WTC11 (cell line): ENCODE results near the gene CCDC57. TPM values are rescaled to one million over a fixed set of nuclear protein-coding genes. Genes with fewer than 3 reads are reported as not detected.

Experiments
- ATAC-seq: fragments of 200-7000 bp; cut with Tn5 transposase; 2 replicates; pipeline ENCODE4 v1.10.0; 2021; ENCODE audit warnings: mild to moderate bottlenecking, moderate library complexity
- CTCF ChIA-PET: fragments of 300-600 bp; sonication (Branson Sonifier 250); formaldehyde crosslinking; loops from one replicate; lab custom pipeline; 2021; ENCODE audit warnings: antibody characterized with exemption; lab: Charles Lee
- POLR2A ChIA-PET: fragments of 350-600 bp; sonication (Branson Sonifier 250); formaldehyde crosslinking; loops from one replicate; lab custom pipeline; 2021; ENCODE audit warnings: antibody characterized with exemption; lab: Charles Lee
- DNase-seq: peaks from one replicate; pipeline ENCODE4 v3.0.0; 2021; ENCODE audit warnings: low spot score
- H3K27ac Mint-ChIP-seq: 2 replicates; pipeline ENCODE4 v1.8.0; 2021; ENCODE audit warnings: mixed read lengths
- H3K27me3 Mint-ChIP-seq: 2 replicates; pipeline ENCODE4 v1.8.0; 2021; ENCODE audit warnings: low read depth, mild to moderate bottlenecking, moderate library complexity, mixed read lengths
- H3K36me3 Mint-ChIP-seq: 2 replicates; pipeline ENCODE4 v1.8.0; 2021; ENCODE audit warnings: mixed read lengths
- H3K4me1 Mint-ChIP-seq: 2 replicates; pipeline ENCODE4 v1.8.0; 2022; ENCODE audit warnings: mixed read lengths
- H3K4me3 Mint-ChIP-seq: 2 replicates; pipeline ENCODE4 v1.8.0; 2021; ENCODE audit warnings: mild to moderate bottlenecking, moderate library complexity, mixed read lengths
- H3K9me3 Mint-ChIP-seq: 2 replicates; pipeline ENCODE4 v1.8.0; 2021; ENCODE audit warnings: mixed read lengths
- AFF4 ChIP-seq: sonication (generic); formaldehyde crosslinking; IDR thresholded peaks from 2 replicates; pipeline ENCODE4 v1.8.1; 2023; ENCODE audit warnings: mild to moderate bottlenecking, missing genetic modification reagents, borderline replicate concordance
- E2F5 ChIP-seq: sonication (generic); formaldehyde crosslinking; IDR thresholded peaks from 2 replicates; pipeline ENCODE4 v1.8.1; 2022; ENCODE audit warnings: mild to moderate bottlenecking, moderate library complexity, missing genetic modification reagents
- ETV6 ChIP-seq: sonication (generic); formaldehyde crosslinking; IDR thresholded peaks from 2 replicates; pipeline ENCODE4 v1.8.1; 2022; ENCODE audit warnings: mild to moderate bottlenecking, missing genetic modification reagents
- GABPB1 ChIP-seq: sonication (generic); formaldehyde crosslinking; IDR thresholded peaks from 2 replicates; pipeline ENCODE4 v1.8.1; 2023; ENCODE audit warnings: mild to moderate bottlenecking, missing genetic modification reagents
- GRHL2 ChIP-seq: fragments of 250-450 bp; sonication (Bioruptor Pico); IDR thresholded peaks from 2 replicates; pipeline ENCODE4 v1.8.0; 2022; ENCODE audit warnings: mild to moderate bottlenecking, moderate library complexity; ENCODE audit not compliant: insufficient replicate concordance, severe bottlenecking
- HMGXB4 ChIP-seq: sonication (generic); formaldehyde crosslinking; IDR thresholded peaks from 2 replicates; pipeline ENCODE4 v1.8.1; 2023; ENCODE audit warnings: mild to moderate bottlenecking, moderate library complexity, missing genetic modification reagents
- JAZF1 ChIP-seq: fragments of 250-450 bp; sonication (Bioruptor Pico); IDR thresholded peaks from 2 replicates; pipeline ENCODE4 v1.9.0; 2021; ENCODE audit warnings: moderate library complexity, mild to moderate bottlenecking, inconsistent platforms
- JUN ChIP-seq: sonication (generic); formaldehyde crosslinking; IDR thresholded peaks from 2 replicates; pipeline ENCODE4 v1.8.0; 2023; ENCODE audit warnings: mild to moderate bottlenecking, missing genetic modification reagents
- NFATC4 ChIP-seq: fragments of 250-450 bp; sonication (Bioruptor Pico); IDR thresholded peaks from 2 replicates; pipeline ENCODE4 v1.9.0; 2021; ENCODE audit warnings: mild to moderate bottlenecking
- SOX15 ChIP-seq: fragments of 250-450 bp; sonication (Bioruptor Pico); IDR thresholded peaks from 2 replicates; pipeline ENCODE4 v1.9.0; 2021; ENCODE audit warnings: mild to moderate bottlenecking
- TEAD1 ChIP-seq: sonication (generic); formaldehyde crosslinking; IDR thresholded peaks from 2 replicates; pipeline ENCODE4 v1.8.0; 2022; ENCODE audit warnings: mild to moderate bottlenecking, missing genetic modification reagents
- ZMAT4 ChIP-seq: fragments of 250-450 bp; sonication (Bioruptor Pico); IDR thresholded peaks from 2 replicates; pipeline ENCODE4 v1.9.0; 2021; ENCODE audit warnings: mild to moderate bottlenecking
- ZNF232 ChIP-seq: sonication (generic); formaldehyde crosslinking; IDR thresholded peaks from 2 replicates; pipeline ENCODE4 v1.8.0; 2022; ENCODE audit warnings: mild to moderate bottlenecking, missing genetic modification reagents
- ZNF281 ChIP-seq: sonication (generic); formaldehyde crosslinking; IDR thresholded peaks from 2 replicates; pipeline ENCODE4 v1.8.0; 2023; ENCODE audit warnings: mild to moderate bottlenecking, missing genetic modification reagents
- ZNF317 ChIP-seq: sonication (generic); formaldehyde crosslinking; IDR thresholded peaks from 2 replicates; pipeline ENCODE4 v1.8.1; 2023; ENCODE audit warnings: low read depth, mild to moderate bottlenecking, moderate library complexity, missing genetic modification reagents, borderline replicate concordance
- total RNA-seq: library from RNA; stranded (reverse); gene quantifications from 3 replicates; pipeline ENCODE4 v1.2.3, GENCODE V29; 2021
- TF ChIP-seq, protein P1 (sequence below): fragments of 200-600 bp; IDR thresholded peaks from 2 replicates; pipeline ENCODE4 v1.8.0; 2022; ENCODE audit warnings: antibody characterized with exemption

Gene CCDC57
- total RNA-seq, 1 experiment from 2014 or later = 20.0 TPM

GRCh38 chr17:82154881-82155331 lies 57.7 kb downstream of the CCDC57 start (continued):
- TF ChIP-seq AFF4 (CRISPR knock-in tag) (no peak), ZNF317 (CRISPR knock-in tag) (no peak), ZNF232 (no peak), NFATC4 (CRISPR knock-in tag) (no peak)
- TF ChIP-seq, protein P1, sequence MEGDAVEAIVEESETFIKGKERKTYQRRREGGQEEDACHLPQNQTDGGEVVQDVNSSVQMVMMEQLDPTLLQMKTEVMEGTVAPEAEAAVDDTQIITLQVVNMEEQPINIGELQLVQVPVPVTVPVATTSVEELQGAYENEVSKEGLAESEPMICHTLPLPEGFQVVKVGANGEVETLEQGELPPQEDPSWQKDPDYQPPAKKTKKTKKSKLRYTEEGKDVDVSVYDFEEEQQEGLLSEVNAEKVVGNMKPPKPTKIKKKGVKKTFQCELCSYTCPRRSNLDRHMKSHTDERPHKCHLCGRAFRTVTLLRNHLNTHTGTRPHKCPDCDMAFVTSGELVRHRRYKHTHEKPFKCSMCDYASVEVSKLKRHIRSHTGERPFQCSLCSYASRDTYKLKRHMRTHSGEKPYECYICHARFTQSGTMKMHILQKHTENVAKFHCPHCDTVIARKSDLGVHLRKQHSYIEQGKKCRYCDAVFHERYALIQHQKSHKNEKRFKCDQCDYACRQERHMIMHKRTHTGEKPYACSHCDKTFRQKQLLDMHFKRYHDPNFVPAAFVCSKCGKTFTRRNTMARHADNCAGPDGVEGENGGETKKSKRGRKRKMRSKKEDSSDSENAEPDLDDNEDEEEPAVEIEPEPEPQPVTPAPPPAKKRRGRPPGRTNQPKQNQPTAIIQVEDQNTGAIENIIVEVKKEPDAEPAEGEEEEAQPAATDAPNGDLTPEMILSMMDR = no peak

DNA sequence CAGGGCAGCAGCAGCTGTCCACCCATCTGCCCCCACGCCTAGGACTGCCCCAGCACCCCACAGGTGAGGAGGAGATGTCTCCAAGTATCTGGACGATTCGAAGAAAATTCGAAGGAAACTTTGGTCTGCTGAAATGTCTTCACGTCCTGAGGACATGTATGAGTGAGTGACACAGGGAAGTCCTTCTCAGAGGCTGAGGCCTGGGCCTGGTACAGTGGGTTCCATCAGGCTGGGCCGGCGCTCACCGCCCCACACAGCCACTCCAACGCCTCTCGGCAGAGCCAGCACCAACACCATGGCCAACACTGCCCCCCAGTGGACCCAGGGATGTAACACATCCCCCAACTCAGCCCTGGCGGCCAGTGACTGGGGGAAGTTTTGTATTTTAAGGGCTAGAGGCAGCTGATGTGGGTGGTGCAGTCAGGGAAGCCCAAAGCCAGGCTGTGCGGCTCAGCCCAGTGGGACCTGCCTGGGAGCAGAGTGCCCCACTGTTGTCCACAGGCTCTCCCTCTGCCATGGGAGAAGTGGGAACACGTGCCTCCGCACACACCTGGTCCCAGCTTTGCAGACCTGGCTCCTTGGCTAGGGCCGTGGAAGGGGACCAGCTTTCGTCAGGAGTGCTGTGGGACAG lies 58.8 kb downstream of the CCDC57 start:
- Mint-ChIP-seq H3K27me3 (no peaks in the 10 kb centered on the region; the same call in 1 of the 2 replicates), H3K36me3 (peaks cover 7% of the 10 kb centered on the region), H3K4me1 (0 out of 2 replicates have a peak, but pooled peaks cover 3% of the 10 kb centered on the region), H3K9me3 (no peaks in the 10 kb centered on the region), H3K27ac (peak overlapping the region; percentile 36; the same call in 1 of the 2 replicates), H3K4me3 (no peak overlapping the region)
- CTCF ChIA-PET = interaction anchor here (0.5 to 2.8 kb wide), 35 partner anchors 10 to 194 kb away, joined by 3 to 36 read pairs (median 4); partner anchors contain the start of genes DCXR, LRRC45 and RAC3
- POLR2A ChIA-PET = interaction anchor here (0.5 to 1.0 kb wide), 3 partner anchors 57 to 226 kb away, joined by 3 to 5 read pairs (median 4); partner anchors contain the start of gene DCXR
- DNase-seq = peak; percentile 89
- TF ChIP-seq JAZF1 (CRISPR knock-in tag) (no peak), ZNF281 (CRISPR knock-in tag) (no peak), ETV6 (CRISPR knock-in tag) (no peak), SOX15 (CRISPR knock-in tag) (no peak), GABPB1 (CRISPR knock-in tag) (peak; percentile 54; the same call in 1 of the 2 replicates), TEAD1 (CRISPR knock-in tag) (no peak), NFATC4 (CRISPR knock-in tag) (no peak), JUN (CRISPR knock-in tag) (no peak), ZMAT4 (CRISPR knock-in tag) (no peak), GRHL2 (CRISPR knock-in tag) (no peak), HMGXB4 (CRISPR knock-in tag) (peak; percentile 45; the same call in 1 of the 2 replicates), E2F5 (no peak)
- TF ChIP-seq, protein P1 = peak; percentile 84
- TF ChIP-seq, all 79 proteins: peak for 3
- ATAC-seq = peak; percentile 95
